Measurements from ENCODE around the gene LOXHD1. TPM values are rescaled to one million over a fixed set of nuclear protein-coding genes. Genes with fewer than 3 reads are reported as not detected.

LOXHD1 gene
- total and polyA plus RNA-seq, 2 of the 4 experiments (the other 2 are of a cell fraction): not detected

GRCh38 chr18:46570134-46570533 is 86.9 kb downstream of the LOXHD1 start:
- no peaks in the 10 kb centered on the region for H3K79me1 ChIP-seq (ENCODE audit: low read depth in 1 of 2, low read length in 2 of 2)
- ATAC-seq (ENCODE audit: low read depth): no peak

More at GRCh38 chr18:46570134-46570533, 86.9 kb downstream of the LOXHD1 start:
- WGBS, 2 experiments (ENCODE audit: extremely low coverage in 2 of 2, insufficient read length in 1 of 2): no CpG with 5 or more reads among the region's 5 CpGs
- TF ChIP-seq MAFK (IDR thresholded peaks at IDR 0.05; ENCODE audit: low read depth, low read length): no peak
- no peak for TF ChIP-seq CTCF (conservative IDR thresholded peaks at IDR 0.05; ENCODE audit: low read depth, low read length)
- no peak for TF ChIP-seq MXI1 (IDR thresholded peaks at IDR 0.05; ENCODE audit: borderline replicate concordance, low read depth, low read length)
- no peak for TF ChIP-seq POLR2A (IDR thresholded peaks at IDR 0.05; ENCODE audit: low read depth, low read length)
- TF ChIP-seq RAD21 (IDR thresholded peaks at IDR 0.05; ENCODE audit: low read length): no peak
- no peak for TF ChIP-seq RCOR1 (IDR thresholded peaks at IDR 0.05; ENCODE audit: insufficient replicate concordance, low read length)
- TF ChIP-seq SMC3 (IDR thresholded peaks at IDR 0.05; ENCODE audit: low read depth, low read length): no peak
- TF ChIP-seq BHLHE40 (IDR thresholded peaks at IDR 0.05; ENCODE audit: low read depth, low read length): no peak
- TF ChIP-seq RFX5 (IDR thresholded peaks at IDR 0.05; ENCODE audit: low read depth, low read length): no peak
- no peak for TF ChIP-seq CHD1 (IDR thresholded peaks at IDR 0.05; ENCODE audit: low read depth, low read length)
- TF ChIP-seq MAZ (IDR thresholded peaks at IDR 0.05; ENCODE audit: borderline replicate concordance, low read depth, low read length): no peak
- TF ChIP-seq FOS (IDR thresholded peaks at IDR 0.05; ENCODE audit: low read depth, low read length): no peak
- TF ChIP-seq NFE2L2 (IDR thresholded peaks at IDR 0.05; ENCODE audit: low read depth, low read length): no peak
- no peak for DNase-seq
- no peak overlapping the region for H2BK120ac ChIP-seq (ENCODE audit: low read depth, low read length)
- no peak overlapping the region for H2BK20ac ChIP-seq (ENCODE audit: low read depth, low read length)
- H3K36me3 ChIP-seq (ENCODE audit: control insufficient read depth, insufficient read depth, low read length): no peaks in the 10 kb centered on the region
- no peak overlapping the region for H3K14ac ChIP-seq (replicated peaks; ENCODE audit: low read depth, low read length)
- no peak overlapping the region for H3K4ac ChIP-seq (ENCODE audit: low read depth, low read length)
- H2BK5ac ChIP-seq (ENCODE audit: low read depth, low read length, poor library complexity, severe bottlenecking): no peak overlapping the region
- H3K4me3 ChIP-seq (ENCODE audit: insufficient read depth, low read depth, low read length): no peak overlapping the region
- no peak overlapping the region for H2AK9ac ChIP-seq (replicated peaks; ENCODE audit: low read depth, low read length, poor library complexity)
- H3K4me1 ChIP-seq (ENCODE audit: control insufficient read depth, insufficient read depth, low read length): no peaks in the 10 kb centered on the region
- intact Hi-C loops (cut with micrococcal nuclease) (no loop called here), in situ Hi-C loops (cut with MboI; ENCODE audit: low sequenced_read_pairs) (no loop called here), dilution Hi-C loops (cut with HindIII; ENCODE audit: low sequenced_read_pairs, unreplicated experiment) (no loop called here)
- H3K9me3 ChIP-seq (ENCODE audit: control insufficient read depth, insufficient read depth, low read length): no peaks in the 10 kb centered on the region
- no peak overlapping the region for H4K5ac ChIP-seq (ENCODE audit: low read depth, low read length)
- H3K9me1 ChIP-seq (ENCODE audit: insufficient read depth, low read length): no peaks in the 10 kb centered on the region
- ChIA-PET POLR2A (ENCODE audit: unreplicated experiment) (no interaction called here), CTCF (no interaction called here)
- no peak overlapping the region for H3K18ac ChIP-seq (ENCODE audit: low read depth, low read length)
- no peak overlapping the region for H2AFZ ChIP-seq (replicated peaks; ENCODE audit: low read length, poor library complexity)
- H3K9ac ChIP-seq (ENCODE audit: low read depth, low read length): no peak overlapping the region
- no TSS peak for BruUV-seq (replicated peaks)
- no peak overlapping the region for H2AK5ac ChIP-seq (ENCODE audit: low read depth, low read length)
- no peaks in the 10 kb centered on the region for H4K20me1 ChIP-seq (ENCODE audit: insufficient read depth, low read length)
- H3K56ac ChIP-seq (ENCODE audit: extremely low read depth, insufficient read depth, low read length): no peak overlapping the region
- no peak overlapping the region for H3K4me2 ChIP-seq (ENCODE audit: low read depth, low read length)
- H4K91ac ChIP-seq (ENCODE audit: insufficient read depth, low read depth, low read length): no peak overlapping the region
- H3K23ac ChIP-seq (ENCODE audit: low read depth, low read length): no peak overlapping the region
- H3K27ac ChIP-seq (ENCODE audit: insufficient read depth, low read length): no peak overlapping the region
- no peak overlapping the region for H4K8ac ChIP-seq (ENCODE audit: low read depth in 2 of 2, low read length in 2 of 2)
- no peaks in the 10 kb centered on the region for H3K27me3 ChIP-seq (ENCODE audit: control insufficient read depth, insufficient read depth, low read length)
- H2BK15ac ChIP-seq (ENCODE audit: low read depth, low read length): no peak overlapping the region
